Left kidney (tissue), 2 donors: ENCODE measurements around the gene MYL12B. TPM values are rescaled to one million over a fixed set of nuclear protein-coding genes. Genes with fewer than 3 reads are reported as not detected.
"Not testable (repeated sequence)": the region's sequence is repeated elsewhere in the genome, so short reads cannot be mapped to it uniquely, and the experiment has no call there.

Experiments used
- DNase-seq: peaks from one replicate; pipeline ENCODE4 v3.0.0-alpha.2; 2013
- polyA plus RNA-seq: library from polyadenylated mRNA; unstranded; fragments of 120-200 nt; gene quantifications from one replicate; pipeline ENCODE4 v1.2.1, GENCODE V29; 2013; ENCODE audit not compliant: insufficient read length

MYL12B gene
- polyA plus RNA-seq, 1 donor = 538 TPM

GRCh38 chr18:3293196-3293951, 31.4 kb downstream of the MYL12B start:
- no peak for DNase-seq

- DNase-seq = no peak
Measured at GRCh38 chr18:3294435-3295080, 32.6 kb downstream of the MYL12B start.

- DNase-seq = peak; percentile 90
Measured at GRCh38 chr18:3297025-3297984, 35.4 kb downstream of the MYL12B start.

- no peak for DNase-seq
Measured at GRCh38 chr18:3304832-3305231, 42.9 kb downstream of the MYL12B start.

GRCh38 chr18:3305354-3305762, 43.4 kb downstream of the MYL12B start:
- no peak for DNase-seq

- DNase-seq = no peak
Measured at GRCh38 chr18:3305933-3306332, 44.0 kb downstream of the MYL12B start.

GRCh38 chr18:3306391-3306790, 44.5 kb downstream of the MYL12B start:
- no peak for DNase-seq

- DNase-seq = no peak
Measured at GRCh38 chr18:3313685-3314084, 51.8 kb downstream of the MYL12B start.

GRCh38 chr18:3315344-3315743, 53.4 kb downstream of the MYL12B start:
- DNase-seq = not testable (repeated sequence)

- DNase-seq = no peak
Measured at GRCh38 chr18:3319399-3319798, 57.5 kb downstream of the MYL12B start.

- no peak for DNase-seq
Measured at GRCh38 chr18:3319894-3320454, 58.0 kb downstream of the MYL12B start.

GRCh38 chr18:3321133-3321812, 59.3 kb downstream of the MYL12B start:
- no peak for DNase-seq

- no peak for DNase-seq
Measured at GRCh38 chr18:3323900-3324299, 62.0 kb downstream of the MYL12B start.

Other genes starting within 250 kb of the MYL12B start
- gene LPIN2, start 249.0 kb upstream of the MYL12B start, polyA plus RNA-seq = 37.9 TPM
- 8.3 TPM for gene MYOM1, start 42.2 kb upstream of the MYL12B start, polyA plus RNA-seq
- 391 TPM for gene MYL12A, start 14.3 kb upstream of the MYL12B start, polyA plus RNA-seq
- 81.9 TPM for gene TGIF1, start 188.0 kb downstream of the MYL12B start, polyA plus RNA-seq